NCI-H1436 (cell line): ENCODE results near the gene PSMC1.
"Not testable (repeated sequence)": the region's sequence is repeated elsewhere in the genome, so short reads cannot be mapped to it uniquely, and the experiment has no call there.

Experiments
- DNase-seq: peaks from one replicate; lab custom pipeline; 2025; lab: John Stamatoyannopoulos, UW

PSMC1 gene

GRCh38 chr14:90256354-90257131 is at the start of gene PSMC1:
Gene PSMC1 (plus strand): TSS chr14:90256553. CDS start chr14:90256598, 45 bp downstream.
- DNase-seq: peak; percentile 88

- DNase-seq: no peak
Observed at GRCh38 chr14:90213099-90213748, 43.1 kb upstream of the PSMC1 start.

- no peak for DNase-seq
Observed at GRCh38 chr14:90228478-90228877, 27.9 kb upstream of the PSMC1 start.

- not testable (repeated sequence) for DNase-seq
Observed at GRCh38 chr14:90229942-90230341, 26.4 kb upstream of the PSMC1 start.

- DNase-seq: peak; percentile 48
Observed at GRCh38 chr14:90235179-90235976, 21.0 kb upstream of the PSMC1 start.

- no peak for DNase-seq
Observed at GRCh38 chr14:90239139-90239538, 17.2 kb upstream of the PSMC1 start.

- DNase-seq: no peak
Observed at GRCh38 chr14:90242444-90242843, 13.9 kb upstream of the PSMC1 start.

- DNase-seq: no peak
Observed at GRCh38 chr14:90246936-90247335, 9.4 kb upstream of the PSMC1 start.

GRCh38 chr14:90247441-90247840 is 8.9 kb upstream of the PSMC1 start:
- not testable (repeated sequence) for DNase-seq

GRCh38 chr14:90248594-90248993 is 7.8 kb upstream of the PSMC1 start:
- no peak for DNase-seq

- no peak for DNase-seq
Observed at GRCh38 chr14:90253826-90254225, 2.5 kb upstream of the PSMC1 start.

- DNase-seq: no peak
Observed at GRCh38 chr14:90255871-90256270, 482 bp upstream of the PSMC1 start.

- DNase-seq: no peak
Observed at GRCh38 chr14:90263748-90264449, 7.5 kb downstream of the PSMC1 start.

GRCh38 chr14:90266441-90267154 is 10.2 kb downstream of the PSMC1 start:
- DNase-seq: no peak

- no peak for DNase-seq
Observed at GRCh38 chr14:90268420-90268819, 12.1 kb downstream of the PSMC1 start.

GRCh38 chr14:90272523-90272922 is 16.2 kb downstream of the PSMC1 start:
- DNase-seq: no peak

GRCh38 chr14:90273532-90273931 is 17.2 kb downstream of the PSMC1 start:
- DNase-seq: no peak

- no peak for DNase-seq
Observed at GRCh38 chr14:90274019-90274418, 17.7 kb downstream of the PSMC1 start.

- DNase-seq: no peak
Observed at GRCh38 chr14:90274808-90275457, 18.6 kb downstream of the PSMC1 start.

- no peak for DNase-seq
Observed at GRCh38 chr14:90275458-90275814, 19.1 kb downstream of the PSMC1 start.

- no peak for DNase-seq
Observed at GRCh38 chr14:90275820-90276219, 19.5 kb downstream of the PSMC1 start.
